Heart left ventricle (tissue), 16 donors: ENCODE measurements around the gene OR7G3. TPM values are rescaled to one million over a fixed set of nuclear protein-coding genes. Genes with fewer than 3 reads are reported as not detected.

Source experiments
- ATAC-seq, 4 donors: fragments of 200-7000 bp; cut with Tn5 transposase; one replicate each; pipeline ENCODE4 v1.9.1; 2020 to 2022; ENCODE audit warnings: moderate library complexity in 4 of 4, mild to moderate bottlenecking in 3 of 4, moderate number of reproducible peaks in 1 of 4
- DNase-seq, 5 donors: peaks; one replicate each; pipeline ENCODE4 v3.0.0-alpha.2; 2020
- H3K27ac ChIP-seq, 12 donors: fragments of 200-600 bp; sonication (generic) in 4 of 12; one replicate each; pipeline versions ENCODE4 v1.5.0 to v1.8.0; 2016 to 2022; ENCODE audit warnings: mild to moderate bottlenecking in 2 of 12
- H3K27me3 ChIP-seq, 9 donors: fragments of 200-600 bp; sonication (generic) in 2 of 9; one replicate each; pipeline versions ENCODE4 v1.5.1 to v1.8.0; 2016 to 2022; ENCODE audit warnings: mild to moderate bottlenecking in 3 of 9
- H3K36me3 ChIP-seq, 9 donors: fragments of 200-600 bp; sonication (generic) in 2 of 9; one replicate each; pipeline versions ENCODE4 v1.5.0 to v1.8.0; 2018 to 2022; ENCODE audit warnings: mild to moderate bottlenecking in 2 of 9
- H3K4me1 ChIP-seq, 12 donors: fragments of 200-600 bp; sonication (generic) in 4 of 12; one replicate each; pipeline versions ENCODE4 v1.5.0 to v1.8.0; 2016 to 2022; ENCODE audit warnings: mild to moderate bottlenecking in 3 of 12
- H3K4me3 ChIP-seq, 12 donors: fragments of 200-600 bp; sonication (generic) in 4 of 12; one replicate each; pipeline versions ENCODE4 v1.5.0 to v1.8.0; 2017 to 2022; ENCODE audit warnings: mild to moderate bottlenecking in 9 of 12, moderate library complexity in 4 of 12
- H3K9me3 ChIP-seq, 12 donors: fragments of 200-600 bp; sonication (generic) in 4 of 12; one replicate each; pipeline versions ENCODE4 v1.5.0 to v1.8.0; 2016 to 2022; ENCODE audit warnings: mild to moderate bottlenecking in 1 of 12
- CTCF ChIP-seq, 12 donors: fragments of 200-600 bp; sonication (generic) in 4 of 12; IDR thresholded peaks; one replicate each; pipeline versions ENCODE4 v1.5.0 to v1.8.0; 2018 to 2022; ENCODE audit warnings: antibody characterized with exemption in 12 of 12, mild to moderate bottlenecking in 5 of 12
- POLR2A ChIP-seq, 2 donors: fragments of 450-650 bp; IDR thresholded peaks; one replicate each; pipeline ENCODE4 v1.6.1; 2017; ENCODE audit warnings: antibody characterized with exemption in 2 of 2, mild to moderate bottlenecking in 2 of 2, moderate library complexity in 2 of 2
- WGBS, 4 donors: extraction: QIAGEN DNeasy Blood & Tissue Kit in 2 of 4; methylation state at CpG; one replicate each; pipeline versions ENCODE4 v1.1.5 to v1.1.7; 2013 to 2018; 5-methylcytosine and 5-hydroxymethylcytosine counted together
- intact Hi-C, 10 donors: fragments of 100-400 bp; cut with DNase I; formaldehyde crosslinking; loops; one replicate each; pipeline versions ENCODE4 v1.11.1 to v1.14.2; 2022
- long read RNA-seq, 3 donors: library from polyadenylated mRNA; unstranded; transcript quantifications; one replicate each; pipeline ENCODE4 v2.0.0, GENCODE V29; 2020 to 2021
- polyA plus RNA-seq, 2 donors: library from polyadenylated mRNA; stranded (reverse); fragments of 200-250 nt; gene quantifications; one replicate each; pipeline ENCODE4 v1.2.3, GENCODE V29; 2013
- total RNA-seq, 9 donors: library from RNA; depleted of rRNA in 2 of 9; stranded (reverse); fragments of >200 nt in 2 of 9; fragmentation: NEBNext Ultra II Directional in 3 of 9; extraction: Animal tissue kit (Norgen Biotek cat#: 25700) in 3 of 9; gene quantifications; one replicate each; pipeline versions ENCODE4 v1.1.0 to v1.2.4, GENCODE V29; 2016 to 2023
- donor health status: ischemic (EF 13 %, LVEDD 7.1; RV severe dilation, severe dysfunction).
- donor health status: healthy with polysubstance abuse.
- donor health status: DM: no; HTN: yes; CAD: no.
- donor health status: DM: no; HTN: no; CAD: no.
- donor health status: ischemic (EF 25% LVEDD 6.9; RV normal size, moderate dysfunction).
- donor health status: ischemic (EF 25% LVEDD 5.7; RV mildly dilated, moderate dysfunction).
- donor health status: healthy.
- donor health status: DM: yes; HTN: yes; CAD: no.
- donor health status: ischemic (EF 35%, LVEDD 5.7; RV mildly dilated, moderate dysfunction).
- donor health status: nonischemic (EF 11% LVEDD 7.7; RV severe dilation, severe dysfunction).
- donor health status: DM: yes; HTN: yes; CAD: no.
- donor health status: PGD.
- donor health status: ischemic (EF 29% LVEDD 5.4; RV normal size, mild dysfunction).
- donor health status: nonischemic (EF 23%, LVEDD 6.1; RV moderate dilation, normal function).

OR7G3 gene
- total RNA-seq: not detected
- not detected for polyA plus RNA-seq
- long read RNA-seq, donor 1: 0 reads
- long read RNA-seq, donor 2: 0 reads
- long read RNA-seq, donor 3: 0 reads

- DNase-seq (no peak), ATAC-seq (no peak)
- WGBS, 4 donors: 70 to 90% (median 79%) methylated on average over 1 of the region's 1 CpG; no CpG with 5 or more reads in 1 of the 4 donors
- Histone ChIP-seq H3K36me3 (no peaks in the 10 kb centered on the region), H3K4me3 (no peak within 1 kb of the TSS), H3K4me1 (no peaks in the 10 kb centered on the region), H3K27ac (no peak within 1 kb of the TSS), H3K9me3 (no peaks in the 10 kb centered on the region), H3K27me3 (peaks cover 0 to 29% (median 6%) of the 10 kb centered on the region in 9 donors)
- TF ChIP-seq CTCF (IDR thresholded peaks at IDR 0.05): no peak
- no peak for TF ChIP-seq POLR2A (IDR thresholded peaks at IDR 0.05)
- intact Hi-C loops: no loop called here
Observed at GRCh38 chr19:9126900-9127405, at the start of gene OR7G3. Gene OR7G3 (minus strand): TSS chr19:9126950. CDS start chr19:9126950, 0 bp downstream.

- Histone ChIP-seq H3K4me3 (no peak overlapping the region), H3K4me1 (peaks cover 0 to 4% (median 0%) of the 10 kb centered on the region in 12 donors), H3K36me3 (no peaks in the 10 kb centered on the region), H3K9me3 (no peaks in the 10 kb centered on the region), H3K27me3 (peaks cover 0 to 3% (median 0%) of the 10 kb centered on the region in 9 donors), H3K27ac (no peak overlapping the region)
- intact Hi-C loops: no loop called here
- 89 to 92% (median 90%) methylated on average over 5 of the region's 5 CpGs for WGBS, 4 donors
- ATAC-seq: no peak
- no peak for DNase-seq
- TF ChIP-seq POLR2A (IDR thresholded peaks at IDR 0.05) (no peak), CTCF (IDR thresholded peaks at IDR 0.05) (no peak)
Observed at GRCh38 chr19:9175326-9175725, 48.6 kb upstream of the OR7G3 start.

- DNase-seq (no peak), ATAC-seq (no peak)
- Histone ChIP-seq H3K36me3 (peaks cover 0 to 8% (median 0%) of the 10 kb centered on the region in 9 donors), H3K4me1 (peaks cover 0 to 8% (median 0%) of the 10 kb centered on the region in 12 donors), H3K4me3 (no peak overlapping the region), H3K9me3 (no peaks in the 10 kb centered on the region), H3K27ac (peak overlapping the region in 1 of 12 donors; percentile 27), H3K27me3 (no peaks in the 10 kb centered on the region)
- intact Hi-C loops: no loop called here
- WGBS, 4 donors: 78 to 88% (median 83%) methylated on average over 6 of the region's 6 CpGs
- TF ChIP-seq CTCF (IDR thresholded peaks at IDR 0.05) (no peak), POLR2A (IDR thresholded peaks at IDR 0.05) (no peak)
Observed at GRCh38 chr19:9171393-9171991, 44.7 kb upstream of the OR7G3 start.

- peaks cover 0 to 3% (median 0%) of the 10 kb centered on the region in 12 donors for H3K9me3 ChIP-seq
- no peak for TF ChIP-seq POLR2A (IDR thresholded peaks at IDR 0.05)
- no peak for TF ChIP-seq CTCF (IDR thresholded peaks at IDR 0.05)
- DNase-seq (no peak), ATAC-seq (no peak)
- H3K27me3 ChIP-seq: no peaks in the 10 kb centered on the region
- H3K4me1 ChIP-seq: peaks cover 0 to 8% (median 0%) of the 10 kb centered on the region in 12 donors
- intact Hi-C loops: no loop called here
- peak overlapping the region in 1 of 12 donors; percentile 68 for H3K27ac ChIP-seq
- no peak overlapping the region for H3K4me3 ChIP-seq
- peaks cover 0 to 54% (median 28%) of the 10 kb centered on the region in 9 donors for H3K36me3 ChIP-seq
- 67 to 94% (median 91%) methylated on average over 4 of the region's 4 CpGs for WGBS, 4 donors
Observed at GRCh38 chr19:9166846-9167245, 40.1 kb upstream of the OR7G3 start.
